ENCODE results near the gene CD300LG.

DNA sequence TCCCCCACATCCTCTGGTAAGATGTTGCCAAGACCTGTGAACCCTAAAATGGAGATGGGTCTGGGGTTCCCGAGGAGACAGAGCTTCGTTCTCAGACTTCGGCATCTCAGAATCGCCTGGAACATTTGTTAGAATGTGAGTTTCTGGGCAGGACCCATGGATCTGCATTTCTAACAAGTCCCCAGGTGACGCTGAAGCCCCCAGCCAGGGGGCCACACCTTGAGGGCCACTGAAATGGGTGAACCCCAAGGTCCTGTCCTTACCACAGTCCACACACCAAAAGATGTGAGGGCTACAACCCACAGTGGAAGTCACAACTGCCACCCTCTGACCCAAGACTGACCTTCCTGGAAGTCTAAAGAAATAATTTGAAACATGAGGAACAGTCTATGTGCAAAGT is 28.0 kb upstream of the CD300LG start:
- TF ChIP-seq, protein P1, sequence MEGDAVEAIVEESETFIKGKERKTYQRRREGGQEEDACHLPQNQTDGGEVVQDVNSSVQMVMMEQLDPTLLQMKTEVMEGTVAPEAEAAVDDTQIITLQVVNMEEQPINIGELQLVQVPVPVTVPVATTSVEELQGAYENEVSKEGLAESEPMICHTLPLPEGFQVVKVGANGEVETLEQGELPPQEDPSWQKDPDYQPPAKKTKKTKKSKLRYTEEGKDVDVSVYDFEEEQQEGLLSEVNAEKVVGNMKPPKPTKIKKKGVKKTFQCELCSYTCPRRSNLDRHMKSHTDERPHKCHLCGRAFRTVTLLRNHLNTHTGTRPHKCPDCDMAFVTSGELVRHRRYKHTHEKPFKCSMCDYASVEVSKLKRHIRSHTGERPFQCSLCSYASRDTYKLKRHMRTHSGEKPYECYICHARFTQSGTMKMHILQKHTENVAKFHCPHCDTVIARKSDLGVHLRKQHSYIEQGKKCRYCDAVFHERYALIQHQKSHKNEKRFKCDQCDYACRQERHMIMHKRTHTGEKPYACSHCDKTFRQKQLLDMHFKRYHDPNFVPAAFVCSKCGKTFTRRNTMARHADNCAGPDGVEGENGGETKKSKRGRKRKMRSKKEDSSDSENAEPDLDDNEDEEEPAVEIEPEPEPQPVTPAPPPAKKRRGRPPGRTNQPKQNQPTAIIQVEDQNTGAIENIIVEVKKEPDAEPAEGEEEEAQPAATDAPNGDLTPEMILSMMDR (IDR thresholded peaks at IDR 0.05; ENCODE audit: low read depth, low read length, poor library complexity, severe bottlenecking) = no peak
- no peak for TF ChIP-seq EZH2phosphoT487 (IDR thresholded peaks at IDR 0.05; ENCODE audit: borderline replicate concordance, low read length)

All from DOHH2 (cell line).